NOMO-1 (cell line): ENCODE results near the gene SDK1.

Experiments used
- DNase-seq, 2 experiments: peaks; one replicate each; lab custom pipeline; 2025; ENCODE audit not compliant: unreplicated experiment in 2 of 2; lab: John Stamatoyannopoulos, UW

SDK1 gene

GRCh38 chr7:3282457-3282856, 18.6 kb upstream of the SDK1 start:
- no peak for DNase-seq

- no peak for DNase-seq
Observed at GRCh38 chr7:3283130-3283704, 17.8 kb upstream of the SDK1 start.

- DNase-seq: no peak
Observed at GRCh38 chr7:3285652-3286051, 15.4 kb upstream of the SDK1 start.

GRCh38 chr7:3289996-3290395, 11.1 kb upstream of the SDK1 start:
- DNase-seq: no peak

- no peak for DNase-seq
Observed at GRCh38 chr7:3292694-3293093, 8.4 kb upstream of the SDK1 start.

- DNase-seq: no peak
Observed at GRCh38 chr7:3294432-3295100, 6.5 kb upstream of the SDK1 start.

- no peak for DNase-seq
Observed at GRCh38 chr7:3297105-3297819, 3.8 kb upstream of the SDK1 start.

GRCh38 chr7:3300221-3300650, 816 bp upstream of the SDK1 start:
- no peak for DNase-seq

GRCh38 chr7:3301449-3301731, 338 bp downstream of the SDK1 start:
- no peak for DNase-seq

- DNase-seq: peak; percentile 34 to 64
Observed at GRCh38 chr7:3301831-3302618, 973 bp downstream of the SDK1 start.

- peak in 1 of 2 experiments; percentile 31 for DNase-seq
Observed at GRCh38 chr7:3302681-3303320, 1.7 kb downstream of the SDK1 start.

GRCh38 chr7:3304131-3304530, 3.1 kb downstream of the SDK1 start:
- DNase-seq: no peak

- DNase-seq: no peak
Observed at GRCh38 chr7:3307435-3307834, 6.4 kb downstream of the SDK1 start.

GRCh38 chr7:3309140-3309539, 8.1 kb downstream of the SDK1 start:
- peak in 1 of 2 experiments; percentile 3 for DNase-seq

GRCh38 chr7:3309956-3310355, 8.9 kb downstream of the SDK1 start:
- no peak for DNase-seq

- DNase-seq: no peak
Observed at GRCh38 chr7:3310884-3311283, 9.8 kb downstream of the SDK1 start.

GRCh38 chr7:3312583-3312982, 11.5 kb downstream of the SDK1 start:
- peak; percentile 9 to 61 for DNase-seq

GRCh38 chr7:3318874-3319273, 17.8 kb downstream of the SDK1 start:
- DNase-seq: no peak

GRCh38 chr7:3321206-3321605, 20.2 kb downstream of the SDK1 start:
- no peak for DNase-seq

GRCh38 chr7:3321745-3322144, 20.7 kb downstream of the SDK1 start:
- no peak for DNase-seq

GRCh38 chr7:3326246-3326645, 25.2 kb downstream of the SDK1 start:
- no peak for DNase-seq
